BLaER1 (cell line): ENCODE data around the gene MGAT4A.

Source experiments
- H3K27ac ChIP-seq: shearing (Covaris generic); formaldehyde crosslinking; 2 replicates; pipeline ENCODE4 v1.8.1; 2022
- H3K27me3 ChIP-seq: shearing (Covaris generic); formaldehyde crosslinking; 2 replicates; pipeline ENCODE4 v1.8.1; 2022
- H3K36me3 ChIP-seq: shearing (Covaris generic); formaldehyde crosslinking; 2 replicates; pipeline ENCODE4 v1.8.1; 2022
- H3K4me1 ChIP-seq: shearing (Covaris generic); formaldehyde crosslinking; 2 replicates; pipeline ENCODE4 v1.8.1; 2022
- H3K4me2 ChIP-seq: shearing (Covaris generic); formaldehyde crosslinking; 2 replicates; pipeline ENCODE4 v1.8.1; 2022
- H3K4me3 ChIP-seq: shearing (Covaris generic); formaldehyde crosslinking; 2 replicates; pipeline ENCODE4 v1.8.1; 2022
- H3K9ac ChIP-seq: shearing (Covaris generic); formaldehyde crosslinking; 2 replicates; pipeline ENCODE4 v1.8.1; 2022
- H3K9me3 ChIP-seq: shearing (Covaris generic); formaldehyde crosslinking; 2 replicates; pipeline ENCODE4 v1.8.1; 2022
- H4K20me1 ChIP-seq: shearing (Covaris generic); formaldehyde crosslinking; 2 replicates; pipeline ENCODE4 v1.8.1; 2022
- Cebpa-rat ChIP-seq: shearing (Covaris generic); IDR thresholded peaks from 2 replicates; pipeline ENCODE4 v1.8.1; 2022

MGAT4A gene

GRCh38 chr2:98650998-98651397 lies 79.9 kb downstream of the MGAT4A start:
- Histone ChIP-seq H3K9ac (no peak overlapping the region), H3K36me3 (no peaks in the 10 kb centered on the region), H4K20me1 (no peaks in the 10 kb centered on the region), H3K9me3 (no peaks in the 10 kb centered on the region), H3K4me3 (no peak overlapping the region), H3K27me3 (no peaks in the 10 kb centered on the region), H3K27ac (no peak overlapping the region), H3K4me2 (no peak overlapping the region), H3K4me1 (peaks cover 32% of the 10 kb centered on the region)
- no peak for TF ChIP-seq Cebpa-rat

- Histone ChIP-seq H3K9ac (no peak overlapping the region), H3K27ac (no peak overlapping the region), H3K4me3 (no peak overlapping the region), H3K4me1 (peaks cover 27% of the 10 kb centered on the region), H4K20me1 (no peaks in the 10 kb centered on the region), H3K9me3 (no peaks in the 10 kb centered on the region), H3K4me2 (no peak overlapping the region), H3K36me3 (no peaks in the 10 kb centered on the region), H3K27me3 (no peaks in the 10 kb centered on the region)
- no peak for TF ChIP-seq Cebpa-rat
Observed at GRCh38 chr2:98649992-98650375, 80.9 kb downstream of the MGAT4A start.

- H3K36me3 ChIP-seq = no peaks in the 10 kb centered on the region
Observed at GRCh38 chr2:98649135-98649991, 81.6 kb downstream of the MGAT4A start.

GRCh38 chr2:98648451-98648850 lies 82.5 kb downstream of the MGAT4A start:
- no peak overlapping the region for H3K9ac ChIP-seq
- H3K27ac ChIP-seq = no peak overlapping the region
- no peaks in the 10 kb centered on the region for H3K36me3 ChIP-seq

More at GRCh38 chr2:98649135-98649991, 81.6 kb downstream of the MGAT4A start:
- H3K4me1 ChIP-seq = peaks cover 20% of the 10 kb centered on the region
- H3K4me2 ChIP-seq = peak overlapping the region; percentile 45; the same call in 1 of the 2 replicates
- no peaks in the 10 kb centered on the region for H3K27me3 ChIP-seq
- no peaks in the 10 kb centered on the region for H3K9me3 ChIP-seq
- no peak overlapping the region for H3K4me3 ChIP-seq
- no peak overlapping the region for H3K9ac ChIP-seq
- H3K27ac ChIP-seq = no peak overlapping the region
- no peak for TF ChIP-seq Cebpa-rat
- H4K20me1 ChIP-seq = no peaks in the 10 kb centered on the region

GRCh38 chr2:98647636-98648035 lies 83.3 kb downstream of the MGAT4A start:
- no peaks in the 10 kb centered on the region for H3K9me3 ChIP-seq
- H3K4me3 ChIP-seq = no peak overlapping the region
- no peaks in the 10 kb centered on the region for H4K20me1 ChIP-seq
- H3K9ac ChIP-seq = no peak overlapping the region
- H3K4me1 ChIP-seq = peaks cover 17% of the 10 kb centered on the region
- H3K27ac ChIP-seq = no peak overlapping the region
- no peak overlapping the region for H3K4me2 ChIP-seq
- H3K36me3 ChIP-seq = no peaks in the 10 kb centered on the region
- H3K27me3 ChIP-seq = no peaks in the 10 kb centered on the region
- TF ChIP-seq Cebpa-rat = no peak

More at GRCh38 chr2:98648451-98648850, 82.5 kb downstream of the MGAT4A start:
- Histone ChIP-seq H3K27me3 (no peaks in the 10 kb centered on the region), H3K4me1 (peaks cover 17% of the 10 kb centered on the region), H3K9me3 (no peaks in the 10 kb centered on the region), H4K20me1 (no peaks in the 10 kb centered on the region), H3K4me3 (no peak overlapping the region), H3K4me2 (peak overlapping the region; percentile 45)
- no peak for TF ChIP-seq Cebpa-rat

GRCh38 chr2:98643496-98644100 lies 87.3 kb downstream of the MGAT4A start:
- Histone ChIP-seq H3K4me1 (peaks cover 6% of the 10 kb centered on the region), H3K36me3 (no peaks in the 10 kb centered on the region), H4K20me1 (no peaks in the 10 kb centered on the region), H3K4me3 (no peak overlapping the region), H3K27me3 (no peaks in the 10 kb centered on the region), H3K9me3 (no peaks in the 10 kb centered on the region), H3K9ac (no peak overlapping the region), H3K27ac (no peak overlapping the region), H3K4me2 (no peak overlapping the region)
- TF ChIP-seq Cebpa-rat = no peak

GRCh38 chr2:98637401-98638147 lies 93.4 kb downstream of the MGAT4A start:
- no peak overlapping the region for H3K27ac ChIP-seq
- H3K9ac ChIP-seq = no peak overlapping the region

GRCh38 chr2:98634406-98635092 lies 96.4 kb downstream of the MGAT4A start:
- no peak overlapping the region for H3K4me2 ChIP-seq
- H3K4me1 ChIP-seq = no peaks in the 10 kb centered on the region
- no peak overlapping the region for H3K4me3 ChIP-seq
- H3K36me3 ChIP-seq = peaks cover 35% of the 10 kb centered on the region
- H4K20me1 ChIP-seq = no peaks in the 10 kb centered on the region
- no peaks in the 10 kb centered on the region for H3K27me3 ChIP-seq
- no peak overlapping the region for H3K27ac ChIP-seq
- no peak overlapping the region for H3K9ac ChIP-seq
- no peak for TF ChIP-seq Cebpa-rat
- no peaks in the 10 kb centered on the region for H3K9me3 ChIP-seq

More at GRCh38 chr2:98637401-98638147, 93.4 kb downstream of the MGAT4A start:
- Histone ChIP-seq H3K9me3 (no peaks in the 10 kb centered on the region), H3K27me3 (no peaks in the 10 kb centered on the region), H3K36me3 (peaks cover 20% of the 10 kb centered on the region), H3K4me1 (no peaks in the 10 kb centered on the region), H3K4me3 (no peak overlapping the region), H3K4me2 (no peak overlapping the region), H4K20me1 (no peaks in the 10 kb centered on the region)
- TF ChIP-seq Cebpa-rat = no peak

- no peak overlapping the region for H3K27ac ChIP-seq
- H3K9me3 ChIP-seq = no peaks in the 10 kb centered on the region
- no peak overlapping the region for H3K4me2 ChIP-seq
- no peaks in the 10 kb centered on the region for H3K4me1 ChIP-seq
- H3K27me3 ChIP-seq = no peaks in the 10 kb centered on the region
- TF ChIP-seq Cebpa-rat = no peak
- H3K4me3 ChIP-seq = no peak overlapping the region
- no peaks in the 10 kb centered on the region for H4K20me1 ChIP-seq
- peaks cover 35% of the 10 kb centered on the region for H3K36me3 ChIP-seq
- no peak overlapping the region for H3K9ac ChIP-seq
Observed at GRCh38 chr2:98632351-98632750, 98.6 kb downstream of the MGAT4A start.
